AG04449 (cell line): ENCODE data around the gene RNPEPL1.

Experiments used
- CTCF ChIA-PET: fragments of 350-600 bp; formaldehyde crosslinking; extraction: SDS; loops from one replicate; lab custom pipeline; 2021; ENCODE audit warnings: antibody characterized with exemption; lab: Yijun Ruan, JAX
- POLR2A ChIA-PET: fragments of 400-600, 350-600 bp; formaldehyde crosslinking; extraction: SDS; loops from one replicate; lab custom pipeline; 2020; ENCODE audit warnings: antibody characterized with exemption, inconsistent platforms; lab: Yijun Ruan, JAX
- DNase-seq: peaks from one replicate; pipeline ENCODE4 v3.0.0-alpha.2; 2010; ENCODE audit warnings: low read depth, low spot score
- H3K4me3 ChIP-seq: 2 replicates; pipeline ENCODE4 v1.5.1; 2011; ENCODE audit warnings: low read depth, mild to moderate bottlenecking, control low read depth, low read length
- TF ChIP-seq, protein P1 (sequence below): IDR thresholded peaks from one replicate; pipeline ENCODE4 v1.5.1; 2011; ENCODE audit warnings: mild to moderate bottlenecking, moderate library complexity, low read length, control low read depth, inconsistent platforms; ENCODE audit not compliant: insufficient read depth; ENCODE audit errors: missing control alignments

RNPEPL1 gene

DNA sequence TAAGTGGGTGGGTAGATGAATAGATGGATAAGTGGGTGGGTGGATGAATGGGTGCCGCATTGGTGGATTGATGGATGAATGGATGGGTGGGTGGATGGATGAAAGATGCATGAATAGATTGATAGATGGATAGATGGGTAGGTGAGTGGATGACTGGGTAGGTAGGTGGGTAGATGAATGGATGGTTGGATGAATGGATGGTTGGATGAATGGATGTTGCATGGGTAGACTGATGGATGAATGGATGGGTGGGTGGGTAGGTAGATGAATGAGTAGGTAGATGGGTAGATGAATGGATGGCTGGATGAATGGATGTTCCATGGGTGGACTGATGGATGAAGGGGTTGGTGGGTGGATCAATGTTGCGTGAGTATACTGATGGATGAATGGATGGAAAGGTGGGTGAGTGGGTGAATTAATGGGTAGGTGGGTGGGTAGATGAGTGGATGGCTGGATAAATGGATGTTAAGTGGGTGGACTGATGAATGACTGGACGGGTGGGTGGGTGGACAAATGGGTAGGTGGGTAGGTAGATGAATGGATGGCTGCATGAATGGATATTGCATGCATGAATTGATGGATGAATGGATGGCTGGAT is 41.0 kb upstream of the RNPEPL1 start:
- ChIA-PET POLR2A (no interaction called here), CTCF (no interaction called here)
- no peak overlapping the region for H3K4me3 ChIP-seq
- no peak for DNase-seq
- TF ChIP-seq, protein P1, sequence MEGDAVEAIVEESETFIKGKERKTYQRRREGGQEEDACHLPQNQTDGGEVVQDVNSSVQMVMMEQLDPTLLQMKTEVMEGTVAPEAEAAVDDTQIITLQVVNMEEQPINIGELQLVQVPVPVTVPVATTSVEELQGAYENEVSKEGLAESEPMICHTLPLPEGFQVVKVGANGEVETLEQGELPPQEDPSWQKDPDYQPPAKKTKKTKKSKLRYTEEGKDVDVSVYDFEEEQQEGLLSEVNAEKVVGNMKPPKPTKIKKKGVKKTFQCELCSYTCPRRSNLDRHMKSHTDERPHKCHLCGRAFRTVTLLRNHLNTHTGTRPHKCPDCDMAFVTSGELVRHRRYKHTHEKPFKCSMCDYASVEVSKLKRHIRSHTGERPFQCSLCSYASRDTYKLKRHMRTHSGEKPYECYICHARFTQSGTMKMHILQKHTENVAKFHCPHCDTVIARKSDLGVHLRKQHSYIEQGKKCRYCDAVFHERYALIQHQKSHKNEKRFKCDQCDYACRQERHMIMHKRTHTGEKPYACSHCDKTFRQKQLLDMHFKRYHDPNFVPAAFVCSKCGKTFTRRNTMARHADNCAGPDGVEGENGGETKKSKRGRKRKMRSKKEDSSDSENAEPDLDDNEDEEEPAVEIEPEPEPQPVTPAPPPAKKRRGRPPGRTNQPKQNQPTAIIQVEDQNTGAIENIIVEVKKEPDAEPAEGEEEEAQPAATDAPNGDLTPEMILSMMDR: no peak

DNA sequence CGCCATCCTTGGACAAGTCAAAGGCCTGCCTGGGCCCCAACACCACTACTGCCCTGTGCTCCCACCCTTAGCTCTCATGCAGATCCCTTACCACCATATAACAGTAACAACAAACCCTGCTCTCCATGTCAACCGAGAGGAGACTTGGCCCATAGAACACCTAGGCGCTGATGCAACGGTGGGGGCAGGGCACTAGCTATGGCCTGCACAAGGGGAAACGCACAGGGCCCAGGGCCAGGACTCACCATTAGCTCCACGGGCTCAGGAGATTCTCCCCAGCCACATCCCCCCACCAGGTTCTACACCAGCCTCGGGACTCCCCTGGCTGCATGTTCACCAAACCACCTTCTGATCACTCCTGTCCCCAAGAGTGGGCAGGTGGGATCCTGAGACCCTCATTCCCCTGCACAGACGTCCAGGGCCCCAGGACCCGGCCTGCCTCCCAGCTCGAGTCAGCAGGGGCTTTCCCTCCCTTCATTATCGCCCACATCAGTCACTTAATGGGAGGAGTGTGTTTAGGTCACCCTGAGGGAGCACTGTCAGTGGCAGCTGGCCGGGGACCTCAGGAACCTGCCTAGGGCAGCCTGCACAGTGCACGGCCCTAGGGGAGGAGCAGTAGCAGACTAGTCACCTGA is 39.8 kb upstream of the RNPEPL1 start:
- DNase-seq: no peak

DNA sequence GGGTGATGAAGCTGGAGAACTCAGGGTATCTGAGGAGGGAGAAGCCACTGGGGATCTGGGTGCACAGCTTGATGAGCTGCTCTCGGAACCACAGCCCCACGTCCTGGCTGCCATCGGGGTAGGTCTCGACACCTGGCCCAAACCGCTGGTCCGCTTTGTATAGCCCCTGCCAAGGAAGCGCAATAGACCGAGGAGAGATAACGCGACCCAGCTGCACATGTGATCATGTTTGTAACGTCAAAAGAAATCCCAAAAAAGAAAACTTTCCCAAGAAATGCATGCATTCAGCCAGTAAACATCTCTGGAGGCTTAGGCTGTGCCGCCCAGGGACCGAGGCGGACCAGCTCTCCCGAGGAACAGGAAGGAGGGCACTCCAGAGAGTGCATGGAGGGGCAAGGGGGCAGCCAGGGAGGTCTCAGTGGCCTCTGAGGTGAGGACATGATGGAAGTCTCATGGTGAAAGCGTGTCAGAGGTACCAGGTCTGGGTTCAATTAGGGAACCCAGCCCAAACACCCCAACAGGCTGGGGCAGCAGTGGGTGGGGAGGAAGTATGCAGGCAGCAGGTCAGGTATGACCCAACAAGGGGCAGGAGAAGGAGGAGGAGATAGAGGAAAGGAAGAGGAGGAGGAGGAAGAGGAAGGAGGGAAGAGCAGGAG is 38.8 kb upstream of the RNPEPL1 start:
- ChIA-PET CTCF (interaction anchor here (1.5 to 2.2 kb wide), 2 partner anchors 15 to 311 kb away, joined by 4 to 7 read pairs; no protein-coding TSS in a partner anchor), POLR2A (no interaction called here)
- no peak overlapping the region for H3K4me3 ChIP-seq
- DNase-seq: no peak
- TF ChIP-seq, protein P1: no peak

More for the DNA sequence above, 39.8 kb upstream of the RNPEPL1 start:
- H3K4me3 ChIP-seq: no peak overlapping the region
- ChIA-PET CTCF (interaction anchor here (1.1 to 2.2 kb wide), 3 partner anchors 10 to 312 kb away, joined by 4 to 7 read pairs (median 4); no protein-coding TSS in a partner anchor), POLR2A (no interaction called here)
- TF ChIP-seq, protein P1: no peak

DNA sequence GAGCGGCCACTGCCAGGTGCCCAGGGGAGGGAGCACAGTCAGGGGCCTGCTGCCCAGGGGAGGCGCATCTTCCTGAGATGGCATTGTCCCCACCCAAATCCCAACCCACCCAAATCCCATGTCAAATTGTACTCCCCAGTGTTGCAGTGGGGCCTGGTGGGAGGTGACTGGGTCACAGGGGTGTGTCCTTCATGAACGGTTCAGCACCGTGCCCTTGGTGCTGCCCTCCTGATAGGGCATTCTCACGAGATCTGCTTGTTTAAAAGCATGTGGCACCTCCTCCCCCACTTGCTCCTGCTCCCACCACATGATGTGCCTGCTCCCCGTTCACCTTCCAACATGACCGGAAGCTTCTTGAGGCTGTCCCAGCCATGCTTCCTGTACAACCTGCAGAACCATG is 38.1 kb upstream of the RNPEPL1 start:
- no peak overlapping the region for H3K4me3 ChIP-seq
- TF ChIP-seq, protein P1: no peak
- ChIA-PET POLR2A (no interaction called here), CTCF (interaction anchor here (2.2 kb wide), 2 partner anchors 16 kb away, joined by 7 to 11 read pairs; no protein-coding TSS in a partner anchor)
- no peak for DNase-seq

DNA sequence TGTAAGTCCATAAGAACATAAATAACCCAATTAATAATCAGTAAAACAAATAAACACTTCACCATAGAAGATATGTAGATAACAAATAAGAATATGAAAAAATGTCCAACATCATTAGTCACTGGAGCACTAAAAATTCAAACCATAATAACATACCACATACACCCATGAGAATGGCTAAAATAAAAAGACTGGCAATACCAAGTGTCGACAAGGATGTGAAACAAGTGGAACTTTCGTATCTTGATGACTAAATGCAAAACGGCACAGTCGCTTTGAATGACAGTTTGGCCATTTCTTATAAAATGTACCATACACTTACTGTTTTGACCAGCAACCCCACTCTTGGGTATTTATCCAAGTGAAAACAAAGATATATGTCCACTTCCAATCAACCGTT is 37.2 kb upstream of the RNPEPL1 start:
- ChIA-PET CTCF (interaction anchor here (2.2 kb wide), 1 partner anchor 17 kb away, joined by 11 read pairs; no protein-coding TSS in a partner anchor), POLR2A (no interaction called here)
- no peak overlapping the region for H3K4me3 ChIP-seq
- no peak for DNase-seq
- TF ChIP-seq, protein P1: no peak
